GM20431 (cell line): ENCODE results near the gene DSC3.
"Not testable (repeated sequence)": the region's sequence is repeated elsewhere in the genome, so short reads cannot be mapped to it uniquely, and the experiment has no call there.

Source experiments
- in situ Hi-C: fragments of 300-500 bp; cut with MseI, MboI; formaldehyde crosslinking; loops from one replicate; pipeline ENCODE4 v1.15.0; 2020; ENCODE audit warnings: low sequenced_read_pairs; ENCODE audit not compliant: unreplicated experiment

Gene DSC3

GRCh38 chr18:30982285-30982992 is 60.1 kb downstream of the DSC3 start:
- in situ Hi-C loops = no loop called here

DNA sequence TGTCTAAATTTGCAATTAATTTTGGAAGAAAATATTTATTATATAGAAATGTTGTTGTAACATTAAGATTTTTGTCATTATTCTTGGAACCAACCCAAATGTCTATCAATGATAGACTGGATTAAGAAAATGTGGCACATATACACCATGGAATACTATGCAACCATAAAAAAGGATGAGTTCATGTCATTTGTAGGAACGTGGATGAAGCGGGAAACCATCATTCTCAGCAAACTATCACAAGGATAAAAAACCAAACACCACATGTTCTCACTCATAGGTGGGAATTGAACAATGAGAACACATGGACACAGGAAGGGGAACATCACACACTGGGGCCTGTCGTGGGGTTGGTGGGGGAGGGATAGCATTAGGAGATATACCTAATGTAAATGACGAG is 64.5 kb downstream of the DSC3 start:
- in situ Hi-C loops = not testable (repeated sequence)

- in situ Hi-C loops = no loop called here
These were observed 71.1 kb downstream of the DSC3 start for GRCh38 chr18:30971338-30971956.

- in situ Hi-C loops = no loop called here
These were observed 72.2 kb downstream of the DSC3 start for GRCh38 chr18:30970196-30970816.

DNA sequence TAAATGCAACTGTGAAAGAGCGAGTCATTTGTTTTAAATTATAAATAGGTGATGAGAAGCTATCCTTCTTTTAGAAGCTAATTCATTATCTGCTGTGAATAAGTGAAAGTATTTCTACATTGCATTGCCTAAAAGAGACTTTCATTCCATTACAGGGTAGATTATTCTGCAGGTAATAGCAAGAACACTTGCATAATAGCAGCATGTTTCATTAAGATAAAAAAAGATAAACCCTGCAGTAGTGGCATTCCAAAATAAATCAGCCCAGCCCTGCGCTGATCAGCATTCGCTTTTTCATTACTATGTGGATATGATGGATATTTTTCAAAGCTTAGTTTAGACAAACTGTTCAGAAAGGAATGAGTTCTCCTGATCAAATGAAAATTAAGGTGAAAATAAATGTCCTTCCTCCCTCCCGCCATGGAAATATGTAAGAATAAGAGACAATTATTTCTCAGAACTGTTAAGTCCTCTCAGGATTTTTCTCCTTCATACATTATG is 72.8 kb downstream of the DSC3 start:
- in situ Hi-C loops = no loop called here

- in situ Hi-C loops = no loop called here
These were observed 74.8 kb downstream of the DSC3 start for GRCh38 chr18:30967701-30968100.

GRCh38 chr18:30965237-30965636 is 77.3 kb downstream of the DSC3 start:
- in situ Hi-C loops = no loop called here

DNA sequence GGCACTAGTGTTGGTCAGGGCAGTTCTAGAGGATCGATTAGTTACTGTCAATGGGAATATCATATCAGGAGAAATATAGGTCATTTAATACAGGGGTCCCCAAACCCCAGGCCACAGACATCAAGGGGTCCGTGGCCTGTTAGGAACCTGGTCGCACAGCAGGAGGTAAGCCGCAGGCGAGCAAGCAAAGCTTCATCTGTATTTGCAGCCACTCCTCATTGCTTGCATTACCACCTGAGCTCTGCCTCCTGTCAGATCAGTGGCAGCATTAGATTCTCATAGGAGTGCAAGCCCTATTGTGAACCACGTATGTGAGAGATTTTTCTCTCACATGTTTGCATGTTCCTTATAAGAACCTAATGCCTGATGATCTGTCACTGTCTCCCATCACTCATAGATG is 81.9 kb downstream of the DSC3 start:
- in situ Hi-C loops = no loop called here

- in situ Hi-C loops = no loop called here
These were observed 85.5 kb downstream of the DSC3 start for GRCh38 chr18:30957066-30957465.

- in situ Hi-C loops = no loop called here
These were observed 88.3 kb downstream of the DSC3 start for GRCh38 chr18:30954262-30954661.

DNA sequence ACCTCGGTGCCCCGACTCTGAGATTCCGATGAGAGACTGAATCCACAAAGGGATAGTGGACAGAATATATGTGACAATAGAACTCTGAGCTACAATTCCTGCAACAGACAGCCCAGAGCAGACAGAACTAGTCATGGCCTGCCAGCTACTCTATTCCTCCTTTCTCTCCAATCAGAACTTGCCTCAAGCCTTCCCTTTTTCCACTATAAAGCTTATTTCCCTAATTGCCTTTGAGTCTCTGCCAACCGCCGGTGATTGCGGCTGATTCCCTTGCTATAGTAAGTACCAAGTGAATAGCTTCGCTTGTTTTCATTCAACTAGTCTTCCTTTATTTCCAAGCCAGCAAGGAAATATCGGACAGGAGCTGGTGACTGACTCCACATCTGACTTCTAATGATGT is 96.8 kb downstream of the DSC3 start:
- in situ Hi-C loops = no loop called here

- in situ Hi-C loops = no loop called here
These were observed 97.6 kb downstream of the DSC3 start for GRCh38 chr18:30944773-30945417.

DNA sequence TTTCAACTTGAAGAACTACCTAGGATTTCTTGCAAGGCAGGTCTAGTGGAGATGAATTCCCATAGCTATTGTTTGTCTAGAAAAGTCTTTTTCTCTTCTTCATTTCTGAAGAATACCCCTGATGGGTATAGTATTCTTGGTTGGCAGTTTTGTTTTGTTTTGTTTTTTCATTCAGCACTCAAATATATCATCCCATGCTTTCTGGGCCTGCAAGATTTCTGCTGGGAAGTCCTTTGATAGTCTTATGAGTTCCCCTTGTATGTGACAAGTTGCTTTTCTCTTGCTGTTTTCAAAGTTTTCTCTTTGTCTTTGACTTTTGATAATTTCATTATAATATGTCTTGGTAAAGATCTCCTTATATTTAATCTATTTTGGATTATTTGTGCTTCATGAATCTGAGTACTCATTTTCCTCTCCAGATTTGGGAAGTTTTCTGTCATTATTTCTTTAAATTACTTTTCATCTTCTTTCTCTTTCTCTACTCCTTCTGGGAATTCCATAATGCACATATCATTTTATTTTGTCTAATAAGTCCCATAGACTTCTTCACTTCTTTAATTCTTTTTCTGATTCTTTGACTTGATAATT is 101.5 kb downstream of the DSC3 start:
- in situ Hi-C loops = no loop called here
